Calu3 (cell line): Measurements from ENCODE around the gene GJB4. TPM values are rescaled to one million over a fixed set of nuclear protein-coding genes. Genes with fewer than 3 reads are reported as not detected.
A peak's percentile ranks its signal among the peaks of the same experiment; 100 is the strongest.

ENCODE experiments used
- BruUV-seq: library from RNA; stranded (reverse); fragments of 400-500 nt; replicated peaks from 2 replicates; lab custom pipeline; 2021; lab: Mats Ljungman, UMichigan
- CTCF ChIA-PET: fragments of 300-600 bp; sonication (Branson Sonifier 250); formaldehyde crosslinking; loops from one replicate; lab custom pipeline; 2022; ENCODE audit warnings: antibody characterized with exemption; lab: Charles Lee
- DNase-seq: peaks from one replicate; pipeline ENCODE4 v3.0.0; 2022
- H3K27ac Mint-ChIP-seq: one replicate; pipeline ENCODE4 v1.8.0; 2022; ENCODE audit warnings: mixed read lengths; ENCODE audit not compliant: unreplicated experiment
- H3K27me3 Mint-ChIP-seq: one replicate; pipeline ENCODE4 v1.8.0; 2022; ENCODE audit warnings: mixed read lengths; ENCODE audit not compliant: unreplicated experiment
- H3K36me3 Mint-ChIP-seq: one replicate; pipeline ENCODE4 v1.8.0; 2022; ENCODE audit warnings: mild to moderate bottlenecking, moderate library complexity, mixed read lengths; ENCODE audit not compliant: insufficient read depth, unreplicated experiment
- H3K4me1 Mint-ChIP-seq: one replicate; pipeline ENCODE4 v1.8.0; 2022; ENCODE audit warnings: mild to moderate bottlenecking, low read depth, mixed read lengths; ENCODE audit not compliant: unreplicated experiment
- H3K4me3 Mint-ChIP-seq: one replicate; pipeline ENCODE4 v1.8.0; 2022; ENCODE audit warnings: mild to moderate bottlenecking, low read depth, moderate library complexity, mixed read lengths; ENCODE audit not compliant: unreplicated experiment
- H3K9me3 Mint-ChIP-seq: one replicate; pipeline ENCODE4 v1.8.0; 2022; ENCODE audit warnings: low read depth, mixed read lengths; ENCODE audit not compliant: unreplicated experiment
- CTCF ChIP-seq: fragments of 200-600 bp; IDR thresholded peaks from one replicate; pipeline ENCODE4 v1.8.0; 2022; ENCODE audit warnings: antibody characterized with exemption; ENCODE audit not compliant: unreplicated experiment
- intact Hi-C: fragments of 100-400 bp; cut with micrococcal nuclease; formaldehyde crosslinking; loops from one replicate; pipeline ENCODE4 v1.10.0; 2022; ENCODE audit not compliant: unreplicated experiment
- total RNA-seq: library from RNA; stranded (reverse); gene quantifications from 2 replicates; pipeline ENCODE4 v1.2.3, GENCODE V29; 2022

GJB4 gene
- total RNA-seq, 1 experiment from 2014 or later, result 2.5 TPM

GRCh38 chr1:34779005-34779404 lies 19.5 kb downstream of the GJB4 start:
- no peaks in the 10 kb centered on the region for H3K9me3 Mint-ChIP-seq
- peak overlapping the region; percentile 76 for H3K27ac Mint-ChIP-seq
- DNase-seq, result no peak
- peaks cover 54% of the 10 kb centered on the region for H3K4me1 Mint-ChIP-seq
- TF ChIP-seq CTCF, result no peak
- CTCF ChIA-PET, result interaction anchor here (0.8 to 2.2 kb wide), 6 partner anchors 18 to 81 kb away, joined by 3 to 10 read pairs (median 4); partner anchors contain the start of genes GJB4, GJB5 and SMIM12
- H3K4me3 Mint-ChIP-seq, result peak overlapping the region; percentile 88
- BruUV-seq, result no TSS peak
- intact Hi-C loops, result no loop called here
- H3K36me3 Mint-ChIP-seq, result peaks cover 38% of the 10 kb centered on the region
- no peaks in the 10 kb centered on the region for H3K27me3 Mint-ChIP-seq

DNA sequence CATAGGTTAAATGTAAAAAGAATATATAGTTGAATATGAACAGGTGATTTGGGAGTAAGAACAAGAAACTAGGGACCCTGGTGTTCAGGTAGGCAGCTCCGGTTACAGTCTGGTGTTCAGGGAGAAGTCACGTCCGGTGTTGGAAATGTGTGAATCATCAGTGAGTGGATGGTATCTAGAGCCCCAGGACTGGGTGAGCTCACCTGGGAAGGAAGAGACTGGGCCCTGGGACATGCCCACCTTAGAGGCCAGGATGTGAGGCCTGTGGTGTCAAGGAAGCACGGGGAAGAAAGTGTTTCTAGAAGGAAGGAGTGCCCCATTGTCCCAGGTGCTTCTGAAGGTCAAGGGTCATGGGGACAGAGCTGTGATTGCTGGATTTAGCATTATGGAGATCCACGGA lies 20.0 kb downstream of the GJB4 start:
- CTCF ChIA-PET, result interaction anchor here (0.8 to 2.2 kb wide), 6 partner anchors 19 to 80 kb away, joined by 3 to 10 read pairs (median 4); partner anchors contain the start of genes GJB4, GJB5 and SMIM12
- H3K27me3 Mint-ChIP-seq, result no peaks in the 10 kb centered on the region
- H3K4me1 Mint-ChIP-seq, result peaks cover 54% of the 10 kb centered on the region
- TF ChIP-seq CTCF, result no peak
- H3K36me3 Mint-ChIP-seq, result peaks cover 40% of the 10 kb centered on the region
- peak overlapping the region; percentile 88 for H3K4me3 Mint-ChIP-seq
- no peaks in the 10 kb centered on the region for H3K9me3 Mint-ChIP-seq
- H3K27ac Mint-ChIP-seq, result peak overlapping the region; percentile 76
- peak; percentile 60 for DNase-seq
- BruUV-seq, result no TSS peak
- intact Hi-C loops, result no loop called here

- Mint-ChIP-seq H3K36me3 (peaks cover 43% of the 10 kb centered on the region), H3K4me3 (peak overlapping the region; percentile 88), H3K27ac (peak overlapping the region; percentile 76), H3K4me1 (peaks cover 54% of the 10 kb centered on the region), H3K27me3 (no peaks in the 10 kb centered on the region), H3K9me3 (no peaks in the 10 kb centered on the region)
- intact Hi-C loops, result loop anchor here (2.0 kb wide), 1 partner anchor 17 kb away; no protein-coding TSS in a partner anchor
- no TSS peak for BruUV-seq
- DNase-seq, result no peak
- no peak for TF ChIP-seq CTCF
- CTCF ChIA-PET, result interaction anchor here (0.8 to 2.2 kb wide), 3 partner anchors 21 to 73 kb away, joined by 4 to 10 read pairs (median 9); partner anchors contain the start of gene GJB4
Measured at GRCh38 chr1:34779962-34780361, 20.4 kb downstream of the GJB4 start.

- Mint-ChIP-seq H3K27me3 (no peaks in the 10 kb centered on the region), H3K36me3 (peaks cover 48% of the 10 kb centered on the region), H3K4me3 (peak overlapping the region; percentile 88), H3K9me3 (no peaks in the 10 kb centered on the region), H3K27ac (peak overlapping the region; percentile 64), H3K4me1 (peaks cover 54% of the 10 kb centered on the region)
- CTCF ChIA-PET, result no interaction called here
- intact Hi-C loops, result loop anchor here (2.0 kb wide), 1 partner anchor 18 kb away; no protein-coding TSS in a partner anchor
- peak; percentile 28 for DNase-seq
- BruUV-seq, result TSS peak; percentile 80
- no peak for TF ChIP-seq CTCF
Measured at GRCh38 chr1:34780528-34780927, 21.0 kb downstream of the GJB4 start.
